ENCODE results near the gene E2F6.

E2F6 gene

DNA sequence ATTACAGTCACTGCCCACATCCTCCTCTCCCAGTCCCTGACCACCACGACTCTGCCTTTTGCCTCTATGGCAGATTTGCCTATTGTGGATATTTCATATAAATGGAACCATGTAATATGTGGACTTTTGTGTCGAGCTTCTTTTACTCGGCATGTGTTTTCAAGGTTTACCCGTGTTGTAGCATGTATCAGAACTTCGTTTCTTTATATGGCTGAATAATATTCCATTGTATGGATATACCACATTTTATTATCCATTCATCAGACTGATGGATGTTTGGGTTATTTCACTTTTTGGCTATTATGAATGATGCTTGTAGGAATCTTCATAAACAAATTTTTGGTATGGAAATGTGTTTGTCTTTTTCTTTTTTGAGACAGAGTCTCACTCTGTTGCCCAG, 24.2 kb upstream of the E2F6 start:
- no peaks in the 10 kb centered on the region for H3K79me2 ChIP-seq (ENCODE audit: insufficient read depth, low read length)
- ATAC-seq (ENCODE audit: insufficient read depth, low read depth) (no peak), DNase-seq (no peak)
- H3K27me3 ChIP-seq (ENCODE audit: insufficient read depth, low read length, poor library complexity): no peaks in the 10 kb centered on the region
- no peak overlapping the region for H3K4me3 ChIP-seq (ENCODE audit: low read depth in 1 of 2, low read length in 2 of 2)
- no peak for TF ChIP-seq CTCF (IDR thresholded peaks at IDR 0.05; ENCODE audit: borderline replicate concordance, extremely low read depth, low read length, poor library complexity, severe bottlenecking)
- TF ChIP-seq EZH2 (IDR thresholded peaks at IDR 0.05; ENCODE audit: borderline replicate concordance, low read depth, low read length, severe bottlenecking): no peak
- no peak overlapping the region for H3K4me2 ChIP-seq (ENCODE audit: insufficient read depth, low read length)
- H4K20me1 ChIP-seq (ENCODE audit: insufficient read depth, low read length): no peaks in the 10 kb centered on the region
- H2AFZ ChIP-seq (ENCODE audit: low read depth, low read length): no peak overlapping the region
- no peaks in the 10 kb centered on the region for H3K9me3 ChIP-seq (ENCODE audit: insufficient read depth, low read length, severe bottlenecking)
- H3K9ac ChIP-seq (ENCODE audit: low read depth, low read length): no peak overlapping the region
- H3K36me3 ChIP-seq (ENCODE audit: insufficient read depth, low read length): no peaks in the 10 kb centered on the region
- H3K4me1 ChIP-seq (ENCODE audit: insufficient read depth, low read length): no peaks in the 10 kb centered on the region
- H3K27ac ChIP-seq (ENCODE audit: low read length): no peak overlapping the region

DNA sequence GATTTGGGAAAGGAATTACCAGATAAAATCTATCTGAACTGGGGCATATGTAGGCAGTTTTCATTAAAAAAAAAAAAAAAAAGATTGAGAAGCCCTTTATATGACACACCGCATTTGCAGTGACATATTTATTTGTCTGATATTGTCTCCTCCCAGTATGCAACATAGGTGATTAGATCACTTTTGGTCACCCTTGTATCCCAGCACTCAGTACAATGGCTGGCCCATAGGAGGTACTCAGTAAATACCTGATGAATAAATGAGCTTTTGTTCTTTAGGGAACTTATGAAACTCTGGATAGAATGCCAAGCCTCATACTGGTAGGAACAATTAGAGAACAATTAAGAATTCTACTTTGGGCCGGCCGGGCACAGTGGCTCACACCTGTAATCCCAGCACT, 22.8 kb upstream of the E2F6 start:
- no peaks in the 10 kb centered on the region for H4K20me1 ChIP-seq (ENCODE audit: insufficient read depth, low read length)
- H3K4me2 ChIP-seq (ENCODE audit: insufficient read depth, low read length): no peak overlapping the region
- no peaks in the 10 kb centered on the region for H3K4me1 ChIP-seq (ENCODE audit: insufficient read depth, low read length)
- ATAC-seq (ENCODE audit: insufficient read depth, low read depth) (no peak), DNase-seq (no peak)
- H2AFZ ChIP-seq (ENCODE audit: low read depth, low read length): no peak overlapping the region
- TF ChIP-seq EZH2 (IDR thresholded peaks at IDR 0.05; ENCODE audit: borderline replicate concordance, low read depth, low read length, severe bottlenecking) (no peak), CTCF (IDR thresholded peaks at IDR 0.05; ENCODE audit: borderline replicate concordance, extremely low read depth, low read length, poor library complexity, severe bottlenecking) (no peak)
- no peak overlapping the region for H3K27ac ChIP-seq (ENCODE audit: low read length)
- no peaks in the 10 kb centered on the region for H3K79me2 ChIP-seq (ENCODE audit: insufficient read depth, low read length)
- no peaks in the 10 kb centered on the region for H3K9me3 ChIP-seq (ENCODE audit: insufficient read depth, low read length, severe bottlenecking)
- H3K27me3 ChIP-seq (ENCODE audit: insufficient read depth, low read length, poor library complexity): no peaks in the 10 kb centered on the region
- H3K4me3 ChIP-seq (ENCODE audit: low read depth in 1 of 2, low read length in 2 of 2): no peak overlapping the region
- H3K9ac ChIP-seq (ENCODE audit: low read depth, low read length): no peak overlapping the region
- H3K36me3 ChIP-seq (ENCODE audit: insufficient read depth, low read length): no peaks in the 10 kb centered on the region

GRCh38 chr2:11483806-11484617, 18.1 kb upstream of the E2F6 start:
- Histone ChIP-seq H4K20me1 (ENCODE audit: insufficient read depth, low read length) (0 out of 2 replicates have a peak, but pooled peaks cover 2% of the 10 kb centered on the region), H3K79me2 (ENCODE audit: insufficient read depth, low read length) (no peaks in the 10 kb centered on the region), H3K9ac (ENCODE audit: low read depth, low read length) (no peak overlapping the region), H3K36me3 (ENCODE audit: insufficient read depth, low read length) (no peaks in the 10 kb centered on the region), H3K27ac (ENCODE audit: low read length) (no peak overlapping the region), H3K4me1 (ENCODE audit: insufficient read depth, low read length) (no peaks in the 10 kb centered on the region), H2AFZ (ENCODE audit: low read depth, low read length) (no peak overlapping the region), H3K4me2 (ENCODE audit: insufficient read depth, low read length) (no peak overlapping the region), H3K27me3 (ENCODE audit: insufficient read depth, low read length, poor library complexity) (no peaks in the 10 kb centered on the region), H3K9me3 (ENCODE audit: insufficient read depth, low read length, severe bottlenecking) (no peaks in the 10 kb centered on the region), H3K4me3 (ENCODE audit: low read depth in 1 of 2, low read length in 2 of 2) (no peak overlapping the region)
- TF ChIP-seq EZH2 (IDR thresholded peaks at IDR 0.05; ENCODE audit: borderline replicate concordance, low read depth, low read length, severe bottlenecking): no peak
- no peak for TF ChIP-seq CTCF (IDR thresholded peaks at IDR 0.05; ENCODE audit: borderline replicate concordance, extremely low read depth, low read length, poor library complexity, severe bottlenecking)
- ATAC-seq (ENCODE audit: insufficient read depth, low read depth) (no peak), DNase-seq (no peak)

Data from DND-41 (cell line).